Duodenal mucosa (tissue), 2 donors: Measurements from ENCODE around the gene EPN1.

Experiments used
- H3K27ac ChIP-seq: one replicate; pipeline ENCODE4 v1.7.0; 2013; ENCODE audit warnings: low read depth, low read length
- H3K27me3 ChIP-seq, 2 donors: one replicate each; pipeline ENCODE4 v1.7.0; 2013; ENCODE audit warnings: low read length in 2 of 2, control low read depth in 1 of 2; ENCODE audit not compliant: insufficient read depth in 2 of 2, control insufficient read depth in 1 of 2
- H3K36me3 ChIP-seq, 2 donors: one replicate each; pipeline ENCODE4 v1.7.0; 2013; ENCODE audit warnings: low read length in 2 of 2, control low read depth in 1 of 2; ENCODE audit not compliant: insufficient read depth in 2 of 2, control insufficient read depth in 1 of 2
- H3K4me1 ChIP-seq, 2 donors: one replicate each; pipeline ENCODE4 v1.7.0; 2013; ENCODE audit warnings: low read length in 2 of 2, control low read depth in 1 of 2; ENCODE audit not compliant: insufficient read depth in 2 of 2, control insufficient read depth in 1 of 2
- H3K4me3 ChIP-seq, 2 donors: one replicate each; pipeline ENCODE4 v1.7.0; 2013; ENCODE audit warnings: low read length in 2 of 2, low read depth in 1 of 2
- H3K9ac ChIP-seq, 2 donors: one replicate each; pipeline ENCODE4 v1.7.0; 2013; ENCODE audit warnings: low read length in 2 of 2, low read depth in 1 of 2
- H3K9me3 ChIP-seq, 2 donors: one replicate each; pipeline ENCODE4 v1.7.0; 2013; ENCODE audit warnings: low read length in 2 of 2, control low read depth in 1 of 2; ENCODE audit not compliant: control insufficient read depth in 1 of 2

Gene EPN1

GRCh38 chr19:55670280-55671053 lies 4.6 kb upstream of the EPN1 start:
- Histone ChIP-seq H3K36me3 (peaks cover 33 to 67% of the 10 kb centered on the region in 2 donors), H3K4me1 (peaks cover 24 to 29% of the 10 kb centered on the region in 2 donors), H3K9ac (no peak overlapping the region), H3K27ac (no peak overlapping the region), H3K9me3 (no peaks in the 10 kb centered on the region), H3K27me3 (no peaks in the 10 kb centered on the region), H3K4me3 (no peak overlapping the region)

- Histone ChIP-seq H3K4me1 (peaks cover 24 to 35% of the 10 kb centered on the region in 2 donors), H3K9ac (no peak overlapping the region), H3K36me3 (peaks cover 31 to 62% of the 10 kb centered on the region in 2 donors), H3K9me3 (no peaks in the 10 kb centered on the region), H3K27me3 (no peaks in the 10 kb centered on the region), H3K4me3 (no peak overlapping the region), H3K27ac (no peak overlapping the region)
Measured at GRCh38 chr19:55671054-55671378, 4.0 kb upstream of the EPN1 start.

GRCh38 chr19:55672418-55672817 lies 2.6 kb upstream of the EPN1 start:
- peaks cover 21 to 48% of the 10 kb centered on the region in 2 donors for H3K36me3 ChIP-seq
- no peaks in the 10 kb centered on the region for H3K27me3 ChIP-seq
- H3K27ac ChIP-seq: no peak overlapping the region
- no peak overlapping the region for H3K9ac ChIP-seq
- no peaks in the 10 kb centered on the region for H3K9me3 ChIP-seq
- no peak overlapping the region for H3K4me3 ChIP-seq
- H3K4me1 ChIP-seq: peaks cover 26 to 35% of the 10 kb centered on the region in 2 donors

GRCh38 chr19:55673465-55673864 lies 1.6 kb upstream of the EPN1 start:
- H3K4me1 ChIP-seq: peaks cover 26 to 37% of the 10 kb centered on the region in 2 donors
- H3K9me3 ChIP-seq: no peaks in the 10 kb centered on the region
- no peaks in the 10 kb centered on the region for H3K27me3 ChIP-seq
- H3K27ac ChIP-seq: no peak overlapping the region
- H3K36me3 ChIP-seq: peaks cover 25 to 46% of the 10 kb centered on the region in 2 donors
- no peak overlapping the region for H3K9ac ChIP-seq
- no peak overlapping the region for H3K4me3 ChIP-seq

GRCh38 chr19:55673889-55674288 lies 1.1 kb upstream of the EPN1 start:
- H3K27ac ChIP-seq: no peak overlapping the region
- H3K4me3 ChIP-seq: no peak overlapping the region
- H3K36me3 ChIP-seq: peaks cover 24 to 46% of the 10 kb centered on the region in 2 donors
- H3K9me3 ChIP-seq: no peaks in the 10 kb centered on the region
- H3K4me1 ChIP-seq: peaks cover 29 to 41% of the 10 kb centered on the region in 2 donors
- H3K9ac ChIP-seq: no peak overlapping the region
- H3K27me3 ChIP-seq: no peaks in the 10 kb centered on the region

GRCh38 chr19:55674459-55674840 lies 576 bp upstream of the EPN1 start:
- Histone ChIP-seq H3K4me1 (peaks cover 35 to 47% of the 10 kb centered on the region in 2 donors), H3K4me3 (peak overlapping the region; percentile 48 to 97), H3K27ac (peak overlapping the region; percentile 39), H3K27me3 (no peaks in the 10 kb centered on the region), H3K9me3 (no peaks in the 10 kb centered on the region), H3K36me3 (peaks cover 26 to 46% of the 10 kb centered on the region in 2 donors), H3K9ac (peak overlapping the region; percentile 25 to 41)

- peak overlapping the region; percentile 91 to 97 for H3K4me3 ChIP-seq
- H3K9me3 ChIP-seq: no peaks in the 10 kb centered on the region
- peak overlapping the region; percentile 86 for H3K27ac ChIP-seq
Measured at GRCh38 chr19:55675661-55676354, 782 bp downstream of the EPN1 start.

GRCh38 chr19:55676383-55676782 lies 1.4 kb downstream of the EPN1 start:
- H3K9me3 ChIP-seq: no peaks in the 10 kb centered on the region
- H3K4me1 ChIP-seq: peaks cover 52 to 53% of the 10 kb centered on the region in 2 donors
- no peaks in the 10 kb centered on the region for H3K27me3 ChIP-seq
- peaks cover 33 to 49% of the 10 kb centered on the region in 2 donors for H3K36me3 ChIP-seq
- peak overlapping the region; percentile 91 to 97 for H3K4me3 ChIP-seq
- no peak overlapping the region for H3K27ac ChIP-seq
- peak overlapping the region; percentile 95 to 96 for H3K9ac ChIP-seq

More at GRCh38 chr19:55675661-55676354, 782 bp downstream of the EPN1 start:
- Histone ChIP-seq H3K4me1 (peaks cover 48 to 52% of the 10 kb centered on the region in 2 donors), H3K9ac (peak overlapping the region; percentile 95 to 96), H3K36me3 (peaks cover 28 to 46% of the 10 kb centered on the region in 2 donors), H3K27me3 (no peaks in the 10 kb centered on the region)

- peaks cover 55 to 59% of the 10 kb centered on the region in 2 donors for H3K4me1 ChIP-seq
- peak overlapping the region; percentile 95 to 96 for H3K9ac ChIP-seq
- no peaks in the 10 kb centered on the region for H3K27me3 ChIP-seq
- H3K36me3 ChIP-seq: peaks cover 36 to 51% of the 10 kb centered on the region in 2 donors
- peak overlapping the region; percentile 91 to 97 for H3K4me3 ChIP-seq
- H3K27ac ChIP-seq: peak overlapping the region; percentile 22
- H3K9me3 ChIP-seq: no peaks in the 10 kb centered on the region
Measured at GRCh38 chr19:55676889-55677505, 2.0 kb downstream of the EPN1 start.

- Histone ChIP-seq H3K9me3 (no peaks in the 10 kb centered on the region), H3K27me3 (no peaks in the 10 kb centered on the region), H3K4me3 (peak overlapping the region; percentile 91 to 97), H3K27ac (peak overlapping the region; percentile 24), H3K9ac (peak overlapping the region; percentile 20 to 96), H3K36me3 (peaks cover 36 to 51% of the 10 kb centered on the region in 2 donors), H3K4me1 (peaks cover 60 to 63% of the 10 kb centered on the region in 2 donors)
Measured at GRCh38 chr19:55677572-55678028, 2.6 kb downstream of the EPN1 start.
